ENCODE data around the gene CLDN10.

CLDN10 gene

DNA sequence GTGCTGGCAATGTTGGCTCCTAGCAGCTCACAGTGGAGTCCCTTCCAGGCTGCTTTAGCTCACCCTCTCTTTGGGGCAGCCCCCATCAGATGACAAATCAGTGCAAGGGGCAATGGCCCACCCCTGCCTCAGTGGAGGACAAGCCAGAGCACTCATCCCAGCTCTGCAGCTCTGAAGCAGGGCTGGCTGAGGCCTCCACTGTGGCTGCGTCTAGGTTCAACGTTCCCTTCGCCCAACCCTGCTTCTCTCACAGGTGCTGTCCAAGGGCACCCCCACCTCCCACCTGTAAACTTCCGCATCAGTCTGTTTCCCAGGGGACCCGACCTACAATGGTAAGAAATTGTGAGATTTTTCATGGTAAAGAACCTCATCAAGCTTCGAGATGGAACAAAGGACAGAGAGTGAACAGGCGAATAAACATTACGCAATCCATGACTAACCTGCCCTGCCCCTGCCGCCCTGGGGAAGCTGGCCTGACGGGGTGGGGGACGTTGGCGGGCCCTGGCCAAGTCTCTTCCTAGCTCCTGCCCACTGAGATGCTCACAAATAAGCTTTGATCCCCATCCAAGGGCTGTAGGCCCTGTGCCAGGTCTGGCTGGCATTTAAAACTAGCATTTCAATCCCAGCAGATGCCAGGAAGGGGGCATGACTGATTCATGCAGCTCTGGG lies 51.5 kb downstream of the CLDN10 start:
- DNase-seq = no peak

GRCh38 chr13:95604556-95604915 lies 52.0 kb downstream of the CLDN10 start:
- DNase-seq = no peak

- DNase-seq = no peak
Observed at GRCh38 chr13:95605448-95606125, 53.1 kb downstream of the CLDN10 start.

GRCh38 chr13:95607366-95607765 lies 54.8 kb downstream of the CLDN10 start:
- DNase-seq = no peak

- no peak for DNase-seq
Observed at GRCh38 chr13:95608640-95609323, 56.3 kb downstream of the CLDN10 start.

- DNase-seq = no peak
Observed at GRCh38 chr13:95614641-95615245, 62.2 kb downstream of the CLDN10 start.

DNA sequence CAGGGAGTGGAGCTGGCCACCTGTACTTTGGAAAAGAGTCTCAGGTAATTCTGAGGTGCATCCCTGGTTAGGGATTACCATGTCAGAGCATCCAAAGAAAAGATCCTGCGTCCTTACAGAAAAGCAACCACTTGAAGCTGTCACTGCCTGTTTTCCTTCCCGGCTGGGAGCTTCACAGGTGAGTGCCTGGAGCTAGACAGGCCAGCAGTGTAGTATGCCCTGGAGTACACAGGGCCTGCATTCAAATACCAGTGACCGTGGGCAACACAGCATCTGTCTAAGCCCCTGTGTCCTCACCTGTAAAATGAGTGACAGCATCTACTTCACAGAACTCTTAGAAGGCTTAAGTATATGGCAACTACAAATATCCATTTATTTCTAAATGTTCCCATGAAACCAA lies 63.0 kb downstream of the CLDN10 start:
- DNase-seq = no peak

GRCh38 chr13:95620030-95620824 lies 67.7 kb downstream of the CLDN10 start:
- no peak for DNase-seq

GRCh38 chr13:95620825-95621498 lies 68.4 kb downstream of the CLDN10 start:
- no peak for DNase-seq

DNA sequence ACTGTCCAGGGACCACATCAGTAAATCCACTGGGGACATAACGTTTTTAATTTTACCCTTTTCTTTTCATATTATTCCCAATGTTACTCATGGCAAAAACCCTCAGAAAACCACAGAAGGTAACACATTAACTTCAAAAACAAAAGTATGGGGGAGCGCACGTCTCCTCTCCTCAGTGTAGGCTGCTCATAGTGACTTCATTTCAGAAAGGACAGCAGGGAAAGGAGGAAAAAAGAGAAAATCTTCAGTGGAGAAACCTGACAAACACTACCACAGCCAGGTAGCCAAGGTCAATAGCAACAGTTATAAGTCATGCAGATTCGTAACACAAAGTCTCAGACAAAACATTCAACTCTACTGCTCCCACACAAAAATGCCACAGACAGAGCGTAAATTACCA lies 70.6 kb downstream of the CLDN10 start:
- no peak for DNase-seq

- peak in 1 of 2 experiments; percentile 8 for DNase-seq
Observed at GRCh38 chr13:95624020-95624419, 71.5 kb downstream of the CLDN10 start.

DNA sequence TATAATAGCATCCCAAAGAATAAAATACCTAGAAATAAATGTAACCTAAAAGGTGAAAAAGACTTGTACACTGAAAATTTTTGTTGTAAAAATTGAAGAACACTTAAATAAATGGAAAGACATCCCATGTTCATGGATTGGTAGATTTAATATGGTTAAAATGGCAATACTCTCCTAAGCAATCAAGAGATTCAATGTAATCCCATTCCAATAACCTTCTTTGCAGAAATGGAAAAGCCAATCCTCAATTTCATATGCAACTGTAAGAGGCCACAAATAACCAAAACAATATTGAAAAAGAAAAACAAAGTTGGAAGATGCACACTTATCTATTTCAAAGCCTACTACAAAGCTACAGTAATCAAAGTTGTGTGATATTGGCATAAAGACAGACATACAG lies 74.2 kb downstream of the CLDN10 start:
- no peak for DNase-seq

DNA sequence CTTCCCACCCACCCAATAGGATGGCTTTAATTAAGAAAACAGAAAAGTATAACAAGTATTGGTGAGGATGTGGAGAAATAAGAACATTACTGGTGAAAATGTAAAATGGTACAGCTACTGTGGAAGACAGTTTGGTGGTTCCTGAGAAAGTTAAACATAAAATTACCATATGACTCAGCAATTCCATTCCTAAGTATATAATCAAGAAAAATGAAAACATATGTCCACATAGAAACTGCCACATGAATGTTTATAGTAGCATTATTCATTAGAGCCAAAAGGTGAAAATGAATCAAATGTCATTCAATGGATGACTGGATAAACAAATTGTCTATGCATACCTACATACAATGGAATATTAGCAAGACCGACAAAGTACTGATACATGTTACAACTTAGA lies 75.1 kb downstream of the CLDN10 start:
- no peak for DNase-seq

DNA sequence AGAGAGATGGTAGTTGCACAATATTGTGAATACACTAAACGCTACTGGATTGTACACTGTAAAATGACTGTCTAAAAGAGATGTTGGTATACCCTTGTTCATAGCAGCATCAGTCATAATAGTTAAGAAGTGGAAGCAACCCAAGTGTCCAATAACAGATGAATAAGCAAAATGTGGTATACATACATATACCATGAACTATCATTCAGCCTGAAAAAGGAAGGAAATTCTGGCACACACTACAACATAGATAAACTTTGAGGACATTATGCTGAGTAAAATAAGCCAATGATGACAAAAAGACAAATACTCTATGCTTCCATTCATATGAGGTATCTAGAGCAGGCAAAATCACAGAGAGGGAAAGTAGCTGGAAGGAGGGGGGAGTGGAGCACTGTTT lies 76.0 kb downstream of the CLDN10 start:
- no peak for DNase-seq

- DNase-seq = no peak
Observed at GRCh38 chr13:95629071-95629470, 76.6 kb downstream of the CLDN10 start.

All from activated CD4-positive, alpha-beta T cell treated with anti-CD3 and anti-CD28 coated beads, Interleukin-2, amount 50 U/mL, for 48 hours (primary cell).